DND-41 (cell line): Measurements from ENCODE around the gene ELL.

Source experiments
- ATAC-seq: fragments of 200-7000 bp; cut with Tn5 transposase; 3 replicates; pipeline ENCODE4 v1.9.1; 2021; ENCODE audit warnings: low read depth; ENCODE audit not compliant: insufficient read depth
- DNase-seq: peaks from one replicate; pipeline ENCODE4 v3.0.0-alpha.2; 2020
- H2AFZ ChIP-seq: 2 replicates; pipeline ENCODE4 v1.6.0; 2012; ENCODE audit warnings: low read depth, low read length
- H3K27ac ChIP-seq: 2 replicates; pipeline ENCODE4 v1.5.1; 2012; ENCODE audit warnings: low read length, inconsistent platforms
- H3K27me3 ChIP-seq: fragments of 200-600 bp; sonication (generic); 2 replicates; pipeline ENCODE4 v1.6.0; 2012; ENCODE audit warnings: low read length, mild to moderate bottlenecking, inconsistent platforms; ENCODE audit not compliant: insufficient read depth, poor library complexity
- H3K36me3 ChIP-seq: 2 replicates; pipeline ENCODE4 v1.5.1; 2012; ENCODE audit warnings: low read length, inconsistent platforms; ENCODE audit not compliant: insufficient read depth
- H3K4me1 ChIP-seq: 2 replicates; pipeline ENCODE4 v1.5.1; 2012; ENCODE audit warnings: mild to moderate bottlenecking, low read length; ENCODE audit not compliant: insufficient read depth
- H3K4me2 ChIP-seq: 2 replicates; pipeline ENCODE4 v1.6.0; 2012; ENCODE audit warnings: mild to moderate bottlenecking, moderate library complexity, low read length, inconsistent platforms; ENCODE audit not compliant: insufficient read depth
- H3K4me3 ChIP-seq, 2 experiments: fragments of 200-600 bp in 1 of 2; shearing (Covaris generic) in 1 of 2; 2 replicates each; pipeline ENCODE4 v1.5.1; 2012 to 2016; ENCODE audit warnings: inconsistent platforms in 2 of 2, low read length in 2 of 2, mild to moderate bottlenecking in 2 of 2, low read depth in 1 of 2, moderate library complexity in 1 of 2
- H3K79me2 ChIP-seq: 2 replicates; pipeline ENCODE4 v1.6.0; 2012; ENCODE audit warnings: low read length, inconsistent platforms; ENCODE audit not compliant: insufficient read depth
- H3K9ac ChIP-seq: 2 replicates; pipeline ENCODE4 v1.6.0; 2012; ENCODE audit warnings: low read depth, mild to moderate bottlenecking, inconsistent platforms, low read length, moderate library complexity
- H3K9me3 ChIP-seq: 2 replicates; pipeline ENCODE4 v1.5.1; 2012; ENCODE audit warnings: low read length, moderate library complexity, mild to moderate bottlenecking, inconsistent platforms; ENCODE audit not compliant: insufficient read depth, severe bottlenecking
- H4K20me1 ChIP-seq: 2 replicates; pipeline ENCODE4 v1.6.0; 2012; ENCODE audit warnings: low read length; ENCODE audit not compliant: insufficient read depth
- CTCF ChIP-seq: IDR thresholded peaks from 2 replicates; pipeline ENCODE4 v1.5.1; 2012; ENCODE audit warnings: borderline replicate concordance, low read length, moderate library complexity, mild to moderate bottlenecking; ENCODE audit not compliant: poor library complexity, severe bottlenecking; ENCODE audit errors: extremely low read depth
- EZH2 ChIP-seq: IDR thresholded peaks from 3 replicates; pipeline ENCODE4 v1.6.1; 2012; ENCODE audit warnings: borderline replicate concordance, low read depth, mild to moderate bottlenecking, moderate library complexity, low read length, inconsistent platforms; ENCODE audit not compliant: severe bottlenecking

ELL gene

DNA sequence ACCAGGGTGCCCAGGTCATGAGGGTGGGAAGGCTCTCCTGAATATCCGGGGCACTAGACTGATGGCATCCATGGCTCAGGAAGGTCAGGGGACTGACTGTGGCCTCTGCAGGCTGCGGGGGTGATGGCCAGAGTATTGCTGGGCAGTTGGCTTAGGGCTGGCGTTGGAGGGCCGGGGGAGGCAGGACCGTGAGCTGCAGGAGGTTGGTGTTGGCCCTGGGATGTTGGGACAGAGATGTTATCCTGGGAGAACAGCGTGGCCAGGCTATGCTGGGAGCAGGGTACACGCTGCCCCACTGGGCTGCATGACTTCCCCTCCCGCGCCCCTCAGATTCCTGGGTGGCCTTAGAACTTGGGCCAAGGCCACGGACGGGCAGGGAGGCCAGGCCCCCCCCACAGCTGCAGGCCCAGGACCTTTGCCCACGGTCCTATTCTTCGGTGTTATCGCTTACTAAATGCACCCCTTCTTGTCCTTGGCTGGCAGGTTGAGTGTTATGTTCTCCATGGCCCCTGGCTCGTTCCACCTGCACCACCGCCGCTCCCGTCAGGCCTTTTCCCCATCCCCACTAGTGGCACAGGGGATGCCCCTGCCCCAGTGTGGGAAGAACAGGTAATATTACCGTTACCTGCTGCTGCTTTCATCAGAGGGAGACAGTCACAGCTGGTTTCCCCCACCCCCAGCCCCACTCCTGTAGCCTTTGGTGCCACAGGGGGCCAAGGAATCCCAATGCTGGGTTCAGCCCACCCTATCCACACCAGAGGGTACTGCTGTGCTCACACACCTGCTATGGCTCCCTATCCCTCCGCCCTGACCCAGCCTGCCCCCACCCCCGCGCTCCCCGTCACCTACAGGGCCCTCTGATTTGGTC lies 80.7 kb downstream of the ELL start:
- Histone ChIP-seq H3K9me3 (no peaks in the 10 kb centered on the region), H3K9ac (no peak overlapping the region), H3K36me3 (peaks cover 29% of the 10 kb centered on the region), H3K4me2 (no peak overlapping the region), H3K27ac (no peak overlapping the region), H4K20me1 (peaks cover 17% of the 10 kb centered on the region; the same call in 1 of the 2 replicates), H3K4me1 (peaks cover 13% of the 10 kb centered on the region), H3K4me3 (no peak overlapping the region), H2AFZ (no peak overlapping the region), H3K27me3 (no peaks in the 10 kb centered on the region), H3K79me2 (no peaks in the 10 kb centered on the region)
- no peak for DNase-seq
- TF ChIP-seq EZH2 (no peak), CTCF (no peak)
- no peak for ATAC-seq

DNA sequence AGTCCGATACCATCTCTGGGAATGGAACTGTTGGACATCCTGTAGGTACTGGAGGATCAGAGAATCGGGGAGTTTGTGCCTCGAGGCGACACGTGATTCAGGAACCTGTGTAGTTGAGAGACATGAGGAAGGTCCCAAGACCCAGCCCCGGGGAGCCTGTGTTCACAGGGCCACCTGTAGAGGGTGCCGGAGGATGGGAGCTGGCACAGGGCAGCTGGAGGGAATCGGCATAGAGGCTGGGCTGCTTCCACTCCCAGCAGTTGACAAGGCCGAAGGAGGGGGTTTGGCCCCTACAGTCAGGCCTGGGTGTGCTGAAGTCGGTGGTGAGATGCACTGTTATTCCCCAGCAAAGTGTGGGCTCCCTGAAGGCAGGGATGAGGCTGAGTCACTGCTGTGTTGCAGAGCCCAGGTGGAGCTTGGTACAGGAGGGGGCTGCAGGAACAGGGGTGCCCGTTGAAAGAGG lies 81.4 kb downstream of the ELL start:
- Histone ChIP-seq H3K9ac (no peak overlapping the region), H3K4me1 (peaks cover 20% of the 10 kb centered on the region), H3K79me2 (no peaks in the 10 kb centered on the region), H3K27me3 (no peaks in the 10 kb centered on the region), H2AFZ (no peak overlapping the region), H3K4me2 (no peak overlapping the region), H3K36me3 (peaks cover 28% of the 10 kb centered on the region), H3K9me3 (no peaks in the 10 kb centered on the region), H3K4me3 (no peak overlapping the region), H4K20me1 (peaks cover 20% of the 10 kb centered on the region; the same call in 1 of the 2 replicates), H3K27ac (no peak overlapping the region)
- no peak for TF ChIP-seq EZH2
- peak; percentile 67 for TF ChIP-seq CTCF
- DNase-seq (peak; percentile 46), ATAC-seq (peak; percentile 32; the same call in 2 of the 3 replicates)

- Histone ChIP-seq H3K4me1 (peaks cover 21% of the 10 kb centered on the region), H3K4me2 (no peak overlapping the region), H3K27ac (no peak overlapping the region), H4K20me1 (peaks cover 20% of the 10 kb centered on the region; the same call in 1 of the 2 replicates), H3K79me2 (no peaks in the 10 kb centered on the region), H3K4me3 (no peak overlapping the region), H2AFZ (no peak overlapping the region), H3K9ac (no peak overlapping the region), H3K36me3 (peaks cover 24% of the 10 kb centered on the region), H3K27me3 (no peaks in the 10 kb centered on the region), H3K9me3 (no peaks in the 10 kb centered on the region)
- no peak for DNase-seq
- no peak for TF ChIP-seq CTCF
- no peak for TF ChIP-seq EZH2
- ATAC-seq, result no peak
Observed at GRCh38 chr19:18439910-18440237, 82.0 kb downstream of the ELL start.
